GM10266 (cell line): ENCODE measurements around the gene KLHL29.

Source experiments
- DNase-seq: peaks from one replicate; pipeline ENCODE4 v3.0.0; 2012; ENCODE audit errors: extremely low spot score
- TF ChIP-seq, protein P1 (sequence below): IDR thresholded peaks from 2 replicates; pipeline ENCODE4 v1.5.1; 2012; ENCODE audit warnings: mild to moderate bottlenecking, low read depth; ENCODE audit not compliant: control insufficient read depth, insufficient read depth; ENCODE audit errors: missing control alignments

The KLHL29 gene

DNA sequence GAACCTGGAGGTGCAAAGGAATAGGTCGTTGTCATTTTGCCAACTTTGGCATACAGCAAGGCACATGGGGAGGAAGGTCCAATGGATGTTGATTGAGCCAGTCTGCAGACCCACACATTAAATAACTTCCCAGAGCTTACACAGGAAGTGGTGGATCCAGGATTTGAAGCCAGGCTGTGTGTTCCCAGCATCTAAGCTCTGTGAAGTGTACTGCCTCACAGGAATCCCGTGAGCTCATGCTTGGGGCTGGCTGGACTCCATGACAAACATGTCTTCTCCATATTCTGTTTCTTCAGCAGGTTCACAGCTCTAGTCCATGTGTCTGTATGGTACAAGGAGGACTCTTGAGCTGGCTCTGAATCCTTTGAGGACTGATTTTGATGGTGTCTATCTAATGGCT, 63.9 kb downstream of the KLHL29 start:
- DNase-seq = no peak
- TF ChIP-seq, protein P1, sequence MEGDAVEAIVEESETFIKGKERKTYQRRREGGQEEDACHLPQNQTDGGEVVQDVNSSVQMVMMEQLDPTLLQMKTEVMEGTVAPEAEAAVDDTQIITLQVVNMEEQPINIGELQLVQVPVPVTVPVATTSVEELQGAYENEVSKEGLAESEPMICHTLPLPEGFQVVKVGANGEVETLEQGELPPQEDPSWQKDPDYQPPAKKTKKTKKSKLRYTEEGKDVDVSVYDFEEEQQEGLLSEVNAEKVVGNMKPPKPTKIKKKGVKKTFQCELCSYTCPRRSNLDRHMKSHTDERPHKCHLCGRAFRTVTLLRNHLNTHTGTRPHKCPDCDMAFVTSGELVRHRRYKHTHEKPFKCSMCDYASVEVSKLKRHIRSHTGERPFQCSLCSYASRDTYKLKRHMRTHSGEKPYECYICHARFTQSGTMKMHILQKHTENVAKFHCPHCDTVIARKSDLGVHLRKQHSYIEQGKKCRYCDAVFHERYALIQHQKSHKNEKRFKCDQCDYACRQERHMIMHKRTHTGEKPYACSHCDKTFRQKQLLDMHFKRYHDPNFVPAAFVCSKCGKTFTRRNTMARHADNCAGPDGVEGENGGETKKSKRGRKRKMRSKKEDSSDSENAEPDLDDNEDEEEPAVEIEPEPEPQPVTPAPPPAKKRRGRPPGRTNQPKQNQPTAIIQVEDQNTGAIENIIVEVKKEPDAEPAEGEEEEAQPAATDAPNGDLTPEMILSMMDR = no peak

DNA sequence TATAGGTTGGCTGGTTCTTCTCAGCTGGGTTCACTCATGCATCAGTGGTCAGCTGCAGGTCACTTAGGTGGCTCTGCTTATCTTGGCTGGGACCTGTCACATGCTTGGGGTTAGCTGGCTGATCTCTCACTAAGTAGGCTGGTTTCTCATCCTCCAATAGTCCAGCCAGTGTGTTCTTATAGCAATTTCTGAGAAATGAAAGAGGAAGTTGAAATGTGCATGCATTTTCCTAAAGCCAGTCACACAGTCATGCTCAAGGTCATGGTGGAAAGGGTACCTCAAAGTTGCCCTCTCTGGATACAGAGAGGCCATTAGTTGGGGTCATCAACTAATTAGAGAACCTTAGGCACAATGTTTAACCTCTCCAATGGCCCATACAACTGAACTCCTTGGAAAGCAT, 64.4 kb downstream of the KLHL29 start:
- TF ChIP-seq, protein P1 = no peak

DNA sequence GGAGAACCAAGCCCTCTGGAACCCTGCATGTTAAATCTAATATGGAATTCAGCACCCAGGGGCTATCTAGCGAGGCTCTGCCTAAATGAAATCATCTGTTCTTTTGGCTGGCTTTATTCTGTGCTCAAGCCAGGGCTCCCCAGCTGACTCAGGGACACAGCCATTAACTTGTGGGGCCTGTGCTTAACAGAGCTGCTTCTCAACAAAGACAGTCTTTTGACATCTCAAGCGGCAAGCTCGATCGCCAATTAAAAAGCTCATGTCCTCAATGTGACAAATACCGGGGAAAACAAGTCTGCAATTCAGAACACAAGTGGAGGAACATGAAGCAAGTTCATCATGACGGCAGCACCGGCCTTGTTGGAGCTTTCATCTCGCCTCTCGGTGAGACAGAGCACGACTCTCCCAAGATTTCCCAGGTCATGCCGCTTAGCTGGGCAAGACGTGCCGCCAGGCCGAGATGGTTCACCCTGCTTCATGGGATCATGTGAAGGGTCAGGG, 64.9 kb downstream of the KLHL29 start:
- TF ChIP-seq, protein P1 = no peak
- DNase-seq = no peak

More for the DNA sequence above, 64.4 kb downstream of the KLHL29 start:
- peak; percentile 45 for DNase-seq

DNA sequence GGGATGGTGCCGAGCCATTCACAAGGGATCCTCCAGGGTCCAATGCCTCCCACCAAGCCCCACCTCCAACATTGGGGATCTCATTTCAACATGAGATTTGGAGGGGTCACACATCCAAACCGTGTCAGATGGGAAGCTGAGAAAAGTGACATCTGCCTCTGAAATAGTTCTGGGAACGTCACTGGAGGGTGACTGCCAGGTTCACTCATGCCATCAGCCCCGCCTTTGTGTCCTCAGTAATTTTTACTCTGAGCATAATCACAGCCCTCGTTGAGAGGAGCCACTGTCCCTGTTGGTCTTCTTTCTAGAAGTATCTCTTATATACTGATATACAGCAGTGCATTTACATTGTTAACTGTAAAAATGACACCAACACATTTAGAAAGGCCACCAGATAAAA, 67.4 kb downstream of the KLHL29 start:
- TF ChIP-seq, protein P1 = no peak
- no peak for DNase-seq

DNA sequence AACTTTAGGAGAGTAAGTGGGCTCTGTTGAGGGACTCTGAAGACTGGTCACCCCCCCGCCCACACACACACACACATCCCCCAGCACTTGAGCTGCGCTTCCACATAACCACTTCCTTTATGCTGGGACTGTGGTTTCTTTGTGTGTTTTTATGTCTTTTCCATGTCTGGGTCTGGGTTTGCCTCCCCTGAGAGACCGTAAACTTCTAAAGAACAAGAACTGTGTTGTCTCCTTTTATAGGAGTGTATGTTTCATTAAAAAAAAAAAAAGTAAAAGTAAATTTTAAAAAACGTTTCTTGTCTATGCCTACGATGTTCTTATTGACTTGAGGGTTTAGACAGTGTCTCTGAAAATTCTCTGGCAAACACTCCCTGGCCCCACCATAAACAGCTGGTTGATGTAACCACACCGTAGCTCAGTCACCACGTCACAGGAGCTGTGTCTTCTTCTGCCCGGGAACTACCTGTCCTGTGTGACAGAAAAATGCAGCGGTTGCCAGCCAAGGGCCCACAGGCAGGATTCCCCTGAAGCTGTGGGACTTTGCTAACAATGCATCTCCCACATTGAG, 68.0 kb downstream of the KLHL29 start:
- peak; percentile 38 for DNase-seq
- TF ChIP-seq, protein P1 = no peak

DNA sequence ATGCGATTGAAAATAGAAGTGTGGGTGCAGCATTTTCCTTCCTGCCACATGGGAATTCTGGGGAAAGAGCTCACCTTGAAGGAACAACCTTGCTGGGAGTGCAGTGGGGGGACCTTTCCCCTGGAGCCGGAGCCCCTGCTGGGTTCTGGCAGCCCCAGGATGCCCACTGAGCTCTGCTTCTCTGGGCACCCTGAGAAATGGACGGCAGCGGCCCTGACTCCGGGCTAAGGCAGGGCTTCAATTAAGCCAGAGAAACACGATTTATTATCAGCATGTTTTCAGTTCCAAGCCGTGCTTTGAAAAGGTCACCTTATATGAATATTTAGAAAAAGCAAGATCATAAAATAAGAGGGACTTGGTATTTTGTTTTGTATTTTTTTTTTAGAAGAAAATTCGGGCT, 68.5 kb downstream of the KLHL29 start:
- TF ChIP-seq, protein P1 = no peak
- no peak for DNase-seq

DNA sequence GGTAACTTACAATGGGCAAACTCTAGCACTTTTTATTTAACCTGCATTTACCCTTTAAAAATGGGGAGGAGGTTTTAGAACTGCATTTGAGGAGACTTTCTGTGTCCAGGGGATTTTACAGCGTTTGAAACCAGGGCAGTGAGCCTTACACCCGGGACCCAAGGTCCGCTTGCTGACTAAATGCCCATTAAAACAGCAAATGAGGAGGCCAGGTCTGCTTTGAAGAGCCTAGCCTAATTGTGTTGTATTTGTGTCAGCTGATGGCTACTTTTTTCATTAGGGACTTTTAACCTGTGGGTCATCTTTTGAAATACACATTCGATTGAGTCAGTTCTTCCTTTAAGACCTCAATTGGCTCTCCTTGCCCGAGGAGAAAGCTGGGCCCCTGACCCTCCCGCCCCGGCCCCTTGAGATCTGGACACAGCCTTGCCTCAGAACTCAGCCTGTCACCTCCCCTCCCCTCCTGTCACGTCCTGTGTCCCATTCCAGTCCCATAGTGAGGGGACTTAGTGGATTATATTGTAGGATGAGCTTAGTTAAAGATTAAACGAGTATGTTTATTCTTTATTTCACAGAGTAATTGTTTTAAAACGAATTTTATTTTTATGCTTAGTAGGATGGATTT, 69.0 kb downstream of the KLHL29 start:
- TF ChIP-seq, protein P1 = no peak
- DNase-seq = no peak
